Astrocyte of the cerebellum (primary cell): ENCODE measurements around the gene ECT2.
"Not testable (repeated sequence)": the region's sequence is repeated elsewhere in the genome, so short reads cannot be mapped to it uniquely, and the experiment has no call there.

Source experiments
- DNase-seq: peaks from one replicate; pipeline ENCODE4 v3.0.0-alpha.2; 2011; ENCODE audit warnings: low read depth
- H3K4me3 ChIP-seq: 2 replicates; pipeline ENCODE4 v1.5.1; 2011; ENCODE audit warnings: mild to moderate bottlenecking, low read depth, low read length, moderate library complexity
- CTCF ChIP-seq: IDR thresholded peaks from 2 replicates; pipeline ENCODE4 v1.5.1; 2012; ENCODE audit warnings: low read length, low read depth, moderate library complexity, mild to moderate bottlenecking; ENCODE audit errors: missing control alignments
- in situ Hi-C: cut with HindIII; loops from 2 replicates; pipeline ENCODE4 v1.10.0; 2017; ENCODE audit warnings: low sequenced_read_pairs

Gene ECT2

DNA sequence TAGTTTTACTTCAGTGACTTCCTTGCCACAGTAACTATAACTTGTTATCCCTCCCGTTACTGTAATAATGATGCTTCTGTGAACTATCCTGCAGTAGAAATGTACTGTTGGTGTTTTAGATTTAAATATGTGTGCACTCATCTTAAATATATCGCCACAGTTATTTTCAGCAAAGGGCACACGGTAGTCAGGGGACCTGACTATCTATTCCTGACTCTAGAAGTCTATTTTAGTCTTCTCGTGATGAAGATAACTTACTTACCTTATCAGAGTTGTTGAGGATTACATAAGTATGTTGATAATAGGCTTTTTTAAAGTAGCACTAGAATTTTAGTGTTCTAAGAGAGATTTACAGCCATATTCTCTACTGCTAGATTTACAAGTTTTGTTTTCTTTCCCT, 65.3 kb downstream of the ECT2 start:
- no peak overlapping the region for H3K4me3 ChIP-seq
- in situ Hi-C loops, result no loop called here
- TF ChIP-seq CTCF, result no peak
- DNase-seq, result no peak

DNA sequence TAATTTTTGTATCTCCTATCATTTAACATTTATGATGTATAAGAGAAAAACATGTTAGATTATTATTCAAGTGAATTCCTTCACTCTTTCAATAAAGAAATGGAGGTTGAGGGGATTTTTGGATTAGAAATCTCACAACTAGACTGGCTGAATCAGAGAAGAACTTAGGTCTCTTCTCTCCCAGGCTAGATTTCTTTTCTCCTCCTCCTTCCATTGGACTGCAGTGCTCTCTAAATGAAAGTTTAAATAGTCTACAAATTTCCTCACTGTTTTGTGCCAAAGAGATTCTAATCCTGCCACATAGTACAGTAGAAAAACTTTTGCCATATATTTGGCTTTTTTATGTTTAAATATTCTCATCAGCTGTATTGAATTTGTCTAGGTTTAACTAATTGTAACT, 65.8 kb downstream of the ECT2 start:
- no peak for DNase-seq
- no peak for TF ChIP-seq CTCF
- H3K4me3 ChIP-seq, result no peak overlapping the region
- in situ Hi-C loops, result no loop called here

DNA sequence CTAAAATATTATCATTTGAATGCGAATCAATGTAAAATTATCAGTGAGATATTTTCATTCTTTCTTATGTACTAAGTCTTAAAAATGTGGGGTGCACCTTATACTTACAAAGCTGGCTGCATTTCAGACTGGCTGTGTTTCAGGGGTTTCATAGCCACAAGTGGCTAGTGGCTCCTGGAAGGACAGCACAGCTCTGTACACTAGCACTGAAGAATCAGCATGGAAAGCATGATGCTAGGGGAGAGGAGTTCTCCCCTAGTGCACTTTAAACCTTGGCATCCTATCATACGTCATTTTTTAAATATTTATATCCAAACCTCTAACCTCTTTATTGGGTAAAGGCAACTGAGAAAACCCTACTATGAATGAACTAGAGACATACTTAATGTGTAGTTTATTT, 66.4 kb downstream of the ECT2 start:
- in situ Hi-C loops, result no loop called here
- no peak for DNase-seq
- no peak for TF ChIP-seq CTCF
- no peak overlapping the region for H3K4me3 ChIP-seq

DNA sequence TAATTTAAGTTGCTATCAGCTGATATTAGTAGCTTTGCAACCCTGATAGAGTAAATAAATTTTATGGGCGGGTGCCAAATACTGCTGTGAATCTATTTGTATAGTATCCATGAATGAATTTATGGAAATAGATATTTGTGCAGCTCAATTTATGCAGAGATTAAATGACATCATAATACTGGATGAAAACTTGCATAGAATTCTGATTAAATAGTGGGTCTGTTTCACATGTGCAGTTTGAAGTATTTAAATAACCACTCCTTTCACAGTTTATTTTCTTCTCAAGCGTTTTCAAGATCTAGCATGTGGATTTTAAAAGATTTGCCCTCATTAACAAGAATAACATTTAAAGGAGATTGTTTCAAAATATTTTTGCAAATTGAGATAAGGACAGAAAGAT, 70.0 kb downstream of the ECT2 start:
- TF ChIP-seq CTCF, result no peak
- no peak overlapping the region for H3K4me3 ChIP-seq
- in situ Hi-C loops, result no loop called here
- no peak for DNase-seq

- DNase-seq, result no peak
- no peak for TF ChIP-seq CTCF
- no peak overlapping the region for H3K4me3 ChIP-seq
- in situ Hi-C loops, result no loop called here
Measured at GRCh38 chr3:172824229-172824628, 73.7 kb downstream of the ECT2 start.

DNA sequence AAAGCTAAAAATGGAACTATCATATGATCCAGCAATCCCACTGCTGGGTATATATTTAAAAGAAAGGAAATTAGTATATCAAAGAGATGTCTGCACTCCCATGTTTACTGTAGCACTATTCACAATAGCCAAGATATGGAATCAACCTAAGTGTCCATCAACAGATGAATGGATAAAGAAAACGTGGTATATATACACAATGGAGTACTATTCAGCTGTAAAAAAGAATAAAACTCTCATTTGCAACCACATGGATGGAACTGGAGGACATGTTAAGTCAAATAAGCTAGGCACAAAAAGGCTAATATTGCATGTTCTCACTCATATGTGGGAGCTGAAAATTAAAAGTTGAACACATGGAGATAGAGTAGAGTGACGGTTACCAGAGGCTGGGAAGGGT, 76.7 kb downstream of the ECT2 start:
- in situ Hi-C loops, H3K4me3 ChIP-seq, DNase-seq: not testable (repeated sequence)

DNA sequence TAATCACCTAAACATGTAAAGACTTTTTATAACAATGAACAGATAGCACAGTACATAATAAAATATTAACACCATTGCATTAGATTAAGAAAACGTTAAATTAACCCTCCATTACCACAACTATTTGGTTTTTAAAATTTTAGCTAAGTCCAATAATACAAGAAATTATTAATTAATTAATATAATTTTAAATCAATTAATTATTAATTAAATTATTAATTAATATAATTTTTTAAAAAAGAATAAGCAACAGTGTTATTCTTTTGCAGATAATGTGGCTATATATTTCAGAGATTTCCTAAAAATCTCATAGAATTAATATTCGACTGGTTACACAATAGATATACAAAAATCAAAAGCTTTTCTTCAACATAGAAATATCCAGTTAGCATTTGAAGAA, 82.5 kb downstream of the ECT2 start:
- H3K4me3 ChIP-seq, result no peak overlapping the region
- in situ Hi-C loops, result no loop called here
- no peak for DNase-seq
- no peak for TF ChIP-seq CTCF
